ENCODE measurements around the gene SLC32A1.

SLC32A1 gene

GRCh38 chr20:38723848-38724625, at the start of gene SLC32A1:
TSS of gene SLC32A1 (plus strand) at chr20:38724486. CDS start at chr20:38724725, 239 bp downstream.
- DNase-seq = no peak

- DNase-seq = no peak
These were observed 49.5 kb upstream of the SLC32A1 start for GRCh38 chr20:38674765-38675133.

- no peak for DNase-seq
These were observed 47.7 kb upstream of the SLC32A1 start for GRCh38 chr20:38676576-38676975.

- DNase-seq = no peak
These were observed 43.6 kb upstream of the SLC32A1 start for GRCh38 chr20:38680500-38681306.

- DNase-seq = no peak
These were observed 39.0 kb upstream of the SLC32A1 start for GRCh38 chr20:38685271-38685670.

GRCh38 chr20:38685853-38686473, 38.3 kb upstream of the SLC32A1 start:
- DNase-seq = no peak

- peak; percentile 10 to 34 for DNase-seq
These were observed 31.6 kb upstream of the SLC32A1 start for GRCh38 chr20:38692436-38693411.

- no peak for DNase-seq
These were observed 27.0 kb upstream of the SLC32A1 start for GRCh38 chr20:38697306-38697705.

- DNase-seq = no peak
These were observed 25.7 kb upstream of the SLC32A1 start for GRCh38 chr20:38698541-38698940.

- no peak for DNase-seq
These were observed 24.1 kb upstream of the SLC32A1 start for GRCh38 chr20:38700141-38700540.

GRCh38 chr20:38700926-38701325, 23.4 kb upstream of the SLC32A1 start:
- no peak for DNase-seq

GRCh38 chr20:38703526-38703925, 20.8 kb upstream of the SLC32A1 start:
- no peak for DNase-seq

GRCh38 chr20:38704136-38704535, 20.1 kb upstream of the SLC32A1 start:
- DNase-seq = no peak

- no peak for DNase-seq
These were observed 17.8 kb upstream of the SLC32A1 start for GRCh38 chr20:38706509-38706908.

GRCh38 chr20:38714308-38714707, 10.0 kb upstream of the SLC32A1 start:
- DNase-seq = no peak

GRCh38 chr20:38715646-38716045, 8.6 kb upstream of the SLC32A1 start:
- DNase-seq = no peak

- DNase-seq = no peak
These were observed 1.6 kb upstream of the SLC32A1 start for GRCh38 chr20:38722683-38723016.

GRCh38 chr20:38723017-38723847, 1.1 kb upstream of the SLC32A1 start:
- no peak for DNase-seq

- DNase-seq = no peak
These were observed 401 bp downstream of the SLC32A1 start for GRCh38 chr20:38724626-38725147.

- no peak for DNase-seq
These were observed 1.0 kb downstream of the SLC32A1 start for GRCh38 chr20:38725148-38725901.

All from hippocampal formation (tissue), 2 donors.